HepG2 (cell line): ENCODE measurements around the gene SULT2B1. TPM values are rescaled to one million over a fixed set of nuclear protein-coding genes. Genes with fewer than 3 reads are reported as not detected.
A peak's percentile ranks its signal among the peaks of the same experiment; 100 is the strongest.

Experiments used
- ATAC-seq: fragments of 200-7000 bp; cut with Tn5 transposase; 3 replicates; pipeline ENCODE4 v1.9.1; 2020; ENCODE audit warnings: mild to moderate bottlenecking, moderate library complexity
- BruUV-seq: library from RNA; stranded (reverse); fragments of 400-500 nt; replicated peaks from 2 replicates; lab custom pipeline; 2021; lab: Mats Ljungman, UMichigan
- CTCF ChIA-PET: fragments of 300-600 bp; formaldehyde crosslinking; extraction: SDS; loops from one replicate; lab custom pipeline; 2021; ENCODE audit warnings: low total read pairs, inconsistent platforms, low intra/inter-chr PET ratio; lab: Yijun Ruan, JAX
- POLR2A ChIA-PET: fragments of 350-600 bp; sonication (Branson Sonifier 250); formaldehyde crosslinking; loops from one replicate; lab custom pipeline; 2020; ENCODE audit warnings: antibody characterized with exemption, inconsistent platforms; lab: Yijun Ruan, JAX
- DNase-seq: peaks from one replicate; pipeline ENCODE4 v3.0.0-alpha.2; 2015; ENCODE audit warnings: low spot score
- FAIRE-seq: peaks from 3 replicates; lab custom pipeline; 2011; peaks lifted over from hg19 to GRCh38; lab: Jason Lieb, UNC
- H2AFZ ChIP-seq: one replicate; pipeline ENCODE4 v1.6.1; 2011; ENCODE audit warnings: low read length, inconsistent platforms
- H3K27ac ChIP-seq: fragments of 300-600 bp; 3 replicates; pipeline ENCODE4 v1.8.0; 2011; ENCODE audit warnings: mixed run types, mild to moderate bottlenecking, mixed read lengths, low read length, inconsistent platforms; ENCODE audit not compliant: insufficient read depth; ENCODE audit errors: extremely low read length
- H3K27me3 ChIP-seq, 2 experiments: fragments of 200-600 bp in 1 of 2; 2 replicates in 1 of 2; 3 replicates in 1 of 2; pipeline versions ENCODE4 v1.6.0 to v1.8.0; 2011; ENCODE audit warnings: low read length in 2 of 2, mild to moderate bottlenecking in 2 of 2, moderate library complexity in 2 of 2, inconsistent platforms in 1 of 2; ENCODE audit not compliant: insufficient read depth in 2 of 2, control insufficient read depth in 1 of 2
- H3K36me3 ChIP-seq, 2 experiments: fragments of 200-600 bp in 1 of 2; replicated peaks in 1 of 2; 2 replicates in 1 of 2; 3 replicates in 1 of 2; pipeline versions ENCODE4 v1.5.1 to v1.8.0; 2011; ENCODE audit warnings: low read length in 2 of 2, inconsistent platforms in 1 of 2; ENCODE audit not compliant: insufficient read depth in 2 of 2, control insufficient read depth in 1 of 2
- H3K4me1 ChIP-seq: 2 replicates; pipeline ENCODE4 v1.5.1; 2012; ENCODE audit warnings: low read length, inconsistent platforms; ENCODE audit not compliant: insufficient read depth
- H3K4me2 ChIP-seq: 2 replicates; pipeline ENCODE4 v1.6.0; 2011; ENCODE audit warnings: low read depth, low read length, inconsistent platforms
- H3K4me3 ChIP-seq, 3 experiments: fragments of 200-600 bp in 1 of 3; sonication (generic), shearing (Covaris generic) in 1 of 3; replicated peaks in 1 of 3; 2 replicates each; pipeline ENCODE4 v1.5.1; 2011 to 2016; ENCODE audit warnings: low read length in 3 of 3, inconsistent platforms in 2 of 3, low read depth in 2 of 3, mild to moderate bottlenecking in 2 of 3, control low read depth in 1 of 3, mixed read lengths in 1 of 3; ENCODE audit not compliant: insufficient read depth in 1 of 3
- H3K79me2 ChIP-seq: one replicate; pipeline ENCODE4 v1.6.1; 2011; ENCODE audit warnings: low read length, inconsistent platforms; ENCODE audit not compliant: insufficient read depth
- H3K9ac ChIP-seq: 2 replicates; pipeline ENCODE4 v1.6.0; 2011; ENCODE audit warnings: mild to moderate bottlenecking, low read depth, low read length, inconsistent platforms; ENCODE audit not compliant: insufficient read depth
- H3K9me3 ChIP-seq: 2 replicates; pipeline ENCODE4 v1.5.1; 2012; ENCODE audit warnings: mild to moderate bottlenecking, low read length
- H4K20me1 ChIP-seq: 2 replicates; pipeline ENCODE4 v1.6.0; 2011; ENCODE audit warnings: inconsistent platforms, mild to moderate bottlenecking, low read length, moderate library complexity; ENCODE audit not compliant: insufficient read depth
- CCDC6 ChIP-seq: sonication (generic); formaldehyde crosslinking; IDR thresholded peaks from 2 replicates; pipeline ENCODE4 v1.8.1; 2022; ENCODE audit warnings: mild to moderate bottlenecking, missing genetic modification reagents, moderate library complexity
- HINFP ChIP-seq: sonication (generic); formaldehyde crosslinking; IDR thresholded peaks from 2 replicates; pipeline ENCODE4 v1.4.0; 2020; ENCODE audit warnings: low read depth, mild to moderate bottlenecking, missing genetic modification reagents
- SETDB1 ChIP-seq: sonication (generic); formaldehyde crosslinking; IDR thresholded peaks from 2 replicates; pipeline ENCODE4 v1.5.1; 2020; ENCODE audit warnings: missing genetic modification reagents, mild to moderate bottlenecking, borderline replicate concordance
- YY1 ChIP-seq: IDR thresholded peaks from 2 replicates; pipeline ENCODE4 v1.6.1; 2011; ENCODE audit warnings: low read length, low read depth, moderate library complexity, mild to moderate bottlenecking; ENCODE audit not compliant: insufficient read depth, insufficient replicate concordance
- ZBTB33 ChIP-seq: sonication (generic); formaldehyde crosslinking; IDR thresholded peaks from 2 replicates; pipeline ENCODE4 v1.4.0; 2020; ENCODE audit warnings: missing genetic modification reagents
- ZNF576 ChIP-seq: sonication (generic); formaldehyde crosslinking; IDR thresholded peaks from 2 replicates; pipeline ENCODE4 v1.4.0; 2020; ENCODE audit warnings: mild to moderate bottlenecking, missing genetic modification reagents
- WGBS: methylation state at CpG from one replicate; pipeline ENCODE4 v1.1.6; 2017; ENCODE audit warnings: low lambda C conversion rate; 5-methylcytosine and 5-hydroxymethylcytosine counted together
- in situ Hi-C: cut with HindIII; loops from 2 replicates; pipeline ENCODE4 v1.10.0; 2017; ENCODE audit warnings: low pct_unique_long_range_greater_than_20kb; ENCODE audit not compliant: extremely low pct_ligation_motif_present
- intact Hi-C: fragments of 100-400 bp; cut with micrococcal nuclease; formaldehyde crosslinking; loops from one replicate; pipeline ENCODE4 v1.10.0; 2022; ENCODE audit not compliant: unreplicated experiment
- polyA plus RNA-seq, 8 experiments: library from polyadenylated mRNA; depleted of rRNA in 3 of 8; stranded (reverse) in 7 of 8; unstranded in 1 of 8; fragments of >200 nt; fragmentation: Illumina TruSeq in 4 of 8; extraction: Trizol in 4 of 8; gene quantifications; 2 replicates each; pipeline versions ENCODE4 v1.2.1 to v1.2.3, GENCODE V29; 2011 to 2016; ENCODE audit warnings: low read depth in 4 of 8, missing spikeins in 1 of 8, mixed read lengths in 1 of 8; ENCODE audit not compliant: insufficient read depth in 1 of 8
- total RNA-seq, 5 experiments: library from RNA; depleted of rRNA; stranded (reverse); fragments of >200 nt; fragmentation: Illumina TruSeq; extraction: Trizol; gene quantifications; 2 replicates each; pipeline ENCODE4 v1.2.3, GENCODE V29; 2016; ENCODE audit warnings: low read depth in 1 of 5

SULT2B1 gene
- total and polyA plus RNA-seq, 2 of the 13 experiments (the other 11 are each of a cell fraction or from before 2014, with no cell fraction given): 0.13 TPM; not detected in 1

DNA sequence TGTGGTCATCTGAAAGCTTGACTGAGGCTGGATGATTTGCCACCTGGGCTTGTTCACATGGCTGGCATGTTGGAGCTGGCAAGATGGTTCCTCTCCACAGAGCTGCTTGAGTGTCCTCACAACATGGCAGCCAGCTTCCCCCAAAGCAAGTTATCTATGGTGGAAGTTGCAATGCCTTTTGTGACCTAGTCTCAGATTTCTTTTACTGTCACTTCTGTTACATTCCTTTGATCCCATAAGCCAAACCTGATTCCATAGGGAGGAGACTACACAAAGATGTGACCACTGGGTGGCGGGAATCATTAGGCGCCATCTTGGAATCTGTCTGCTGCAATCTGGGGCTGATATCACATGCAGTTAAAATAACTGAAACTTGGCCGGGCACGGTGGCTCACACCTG is 22.8 kb upstream of the SULT2B1 start:
- Histone ChIP-seq H3K4me1 (no peaks in the 10 kb centered on the region), H2AFZ (no peak overlapping the region), H3K4me2 (no peak overlapping the region), H3K9me3 (peaks cover 20% of the 10 kb centered on the region), H4K20me1 (no peaks in the 10 kb centered on the region), H3K4me3 (no peak overlapping the region), H3K9ac (no peak overlapping the region), H3K79me2 (no peaks in the 10 kb centered on the region), H3K27me3 (0 out of 5 replicates have a peak, but pooled peaks cover 0 to 5% of the 10 kb centered on the region in 2 experiments), H3K27ac (no peak overlapping the region), H3K36me3 (no peaks in the 10 kb centered on the region)
- intact Hi-C loops (no loop called here), in situ Hi-C loops (no loop called here)
- TF ChIP-seq ZNF576 (CRISPR knock-in tag) (no peak), HINFP (no peak), CCDC6 (CRISPR knock-in tag) (no peak), SETDB1 (no peak), YY1 (peak; percentile 42), ZBTB33 (peak; percentile 16; the same call in 1 of the 2 replicates)
- ChIA-PET POLR2A (no interaction called here), CTCF (no interaction called here)
- ATAC-seq (no peak), FAIRE-seq (no peak), DNase-seq (no peak)
- BruUV-seq: no TSS peak
- WGBS: 53% methylated on average over 4 of the region's 4 CpGs
